Measurements from ENCODE around the gene DHRS9.

DHRS9 gene

DNA sequence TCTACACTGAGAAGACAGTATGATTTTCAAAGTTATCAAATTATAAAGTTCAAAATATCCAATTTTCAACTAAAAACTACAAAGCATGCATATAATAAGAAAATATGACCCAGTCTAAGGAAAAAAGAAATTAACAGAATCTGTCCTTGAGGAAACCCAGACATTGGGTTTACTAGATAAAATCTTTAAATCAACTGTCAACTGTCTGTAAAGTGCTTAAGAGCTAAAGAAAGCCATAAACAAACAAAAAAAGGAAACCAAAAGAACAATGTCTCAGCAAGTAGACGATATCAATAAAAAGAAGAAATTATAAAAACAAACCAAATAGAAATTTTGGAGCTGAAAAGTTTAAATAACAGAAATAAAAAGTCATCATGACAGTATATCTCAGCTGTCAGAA, 27.8 kb upstream of the DHRS9 start:
- H3K27me3 ChIP-seq, result no peaks in the 10 kb centered on the region
- TF ChIP-seq, protein P1, sequence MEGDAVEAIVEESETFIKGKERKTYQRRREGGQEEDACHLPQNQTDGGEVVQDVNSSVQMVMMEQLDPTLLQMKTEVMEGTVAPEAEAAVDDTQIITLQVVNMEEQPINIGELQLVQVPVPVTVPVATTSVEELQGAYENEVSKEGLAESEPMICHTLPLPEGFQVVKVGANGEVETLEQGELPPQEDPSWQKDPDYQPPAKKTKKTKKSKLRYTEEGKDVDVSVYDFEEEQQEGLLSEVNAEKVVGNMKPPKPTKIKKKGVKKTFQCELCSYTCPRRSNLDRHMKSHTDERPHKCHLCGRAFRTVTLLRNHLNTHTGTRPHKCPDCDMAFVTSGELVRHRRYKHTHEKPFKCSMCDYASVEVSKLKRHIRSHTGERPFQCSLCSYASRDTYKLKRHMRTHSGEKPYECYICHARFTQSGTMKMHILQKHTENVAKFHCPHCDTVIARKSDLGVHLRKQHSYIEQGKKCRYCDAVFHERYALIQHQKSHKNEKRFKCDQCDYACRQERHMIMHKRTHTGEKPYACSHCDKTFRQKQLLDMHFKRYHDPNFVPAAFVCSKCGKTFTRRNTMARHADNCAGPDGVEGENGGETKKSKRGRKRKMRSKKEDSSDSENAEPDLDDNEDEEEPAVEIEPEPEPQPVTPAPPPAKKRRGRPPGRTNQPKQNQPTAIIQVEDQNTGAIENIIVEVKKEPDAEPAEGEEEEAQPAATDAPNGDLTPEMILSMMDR (IDR thresholded peaks at IDR 0.05; ENCODE audit: low read depth, low read length), result no peak
- no peaks in the 10 kb centered on the region for H3K36me3 ChIP-seq
- H3K4me3 ChIP-seq (ENCODE audit: low read depth, low read length), result no peak overlapping the region
- H3K4me1 ChIP-seq, result no peaks in the 10 kb centered on the region
- no peak for DNase-seq
- H3K9me3 ChIP-seq, result no peaks in the 10 kb centered on the region

GRCh38 chr2:169042856-169043255, 26.5 kb upstream of the DHRS9 start:
- Histone ChIP-seq H3K4me1 (no peaks in the 10 kb centered on the region), H3K27me3 (no peaks in the 10 kb centered on the region)
- TF ChIP-seq, protein P1 (IDR thresholded peaks at IDR 0.05; ENCODE audit: low read depth, low read length), result no peak

DNA sequence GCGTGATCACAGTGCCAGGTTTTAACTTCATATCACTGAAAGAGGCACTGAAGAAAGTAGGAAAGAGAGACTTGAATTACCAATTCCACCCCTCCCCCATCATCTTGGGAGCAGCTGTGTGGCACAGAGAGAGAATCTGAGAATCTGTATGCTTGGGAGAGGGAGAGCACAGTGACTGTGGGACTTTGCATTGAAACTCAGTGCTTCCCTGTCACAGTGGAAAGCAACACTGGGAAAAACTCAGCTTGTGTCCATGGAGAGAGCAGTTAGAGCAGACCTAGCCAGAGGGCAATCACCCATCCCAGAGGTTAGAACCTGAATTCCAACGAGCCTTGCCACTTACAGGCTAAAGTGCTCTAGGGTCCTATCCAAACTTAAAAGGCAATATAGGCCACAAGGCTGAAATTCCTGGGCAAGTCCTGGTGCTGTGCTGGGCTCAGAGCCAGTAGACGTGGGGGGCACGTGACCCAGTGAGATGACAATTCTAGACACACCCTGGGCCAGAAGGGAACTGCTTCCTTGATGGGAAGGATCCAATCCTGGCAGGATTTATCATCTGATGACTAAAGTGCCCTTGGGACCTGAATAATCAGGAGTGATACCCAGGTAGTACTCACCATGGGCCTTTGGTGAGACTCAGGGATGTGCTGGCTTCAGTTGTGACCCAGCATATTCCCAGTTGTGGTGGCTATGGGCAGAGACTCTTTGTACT, 22.8 kb upstream of the DHRS9 start:
- DNase-seq, result no peak
- Histone ChIP-seq H3K4me1 (no peaks in the 10 kb centered on the region), H3K36me3 (no peaks in the 10 kb centered on the region), H3K9me3 (no peaks in the 10 kb centered on the region), H3K4me3 (ENCODE audit: low read depth, low read length) (no peak overlapping the region), H3K27me3 (no peaks in the 10 kb centered on the region)
- TF ChIP-seq, protein P1 (IDR thresholded peaks at IDR 0.05; ENCODE audit: low read depth, low read length), result no peak

More at GRCh38 chr2:169042856-169043255, 26.5 kb upstream of the DHRS9 start:
- no peak for DNase-seq
- no peak overlapping the region for H3K4me3 ChIP-seq (ENCODE audit: low read depth, low read length)
- no peaks in the 10 kb centered on the region for H3K36me3 ChIP-seq
- no peaks in the 10 kb centered on the region for H3K9me3 ChIP-seq

DNA sequence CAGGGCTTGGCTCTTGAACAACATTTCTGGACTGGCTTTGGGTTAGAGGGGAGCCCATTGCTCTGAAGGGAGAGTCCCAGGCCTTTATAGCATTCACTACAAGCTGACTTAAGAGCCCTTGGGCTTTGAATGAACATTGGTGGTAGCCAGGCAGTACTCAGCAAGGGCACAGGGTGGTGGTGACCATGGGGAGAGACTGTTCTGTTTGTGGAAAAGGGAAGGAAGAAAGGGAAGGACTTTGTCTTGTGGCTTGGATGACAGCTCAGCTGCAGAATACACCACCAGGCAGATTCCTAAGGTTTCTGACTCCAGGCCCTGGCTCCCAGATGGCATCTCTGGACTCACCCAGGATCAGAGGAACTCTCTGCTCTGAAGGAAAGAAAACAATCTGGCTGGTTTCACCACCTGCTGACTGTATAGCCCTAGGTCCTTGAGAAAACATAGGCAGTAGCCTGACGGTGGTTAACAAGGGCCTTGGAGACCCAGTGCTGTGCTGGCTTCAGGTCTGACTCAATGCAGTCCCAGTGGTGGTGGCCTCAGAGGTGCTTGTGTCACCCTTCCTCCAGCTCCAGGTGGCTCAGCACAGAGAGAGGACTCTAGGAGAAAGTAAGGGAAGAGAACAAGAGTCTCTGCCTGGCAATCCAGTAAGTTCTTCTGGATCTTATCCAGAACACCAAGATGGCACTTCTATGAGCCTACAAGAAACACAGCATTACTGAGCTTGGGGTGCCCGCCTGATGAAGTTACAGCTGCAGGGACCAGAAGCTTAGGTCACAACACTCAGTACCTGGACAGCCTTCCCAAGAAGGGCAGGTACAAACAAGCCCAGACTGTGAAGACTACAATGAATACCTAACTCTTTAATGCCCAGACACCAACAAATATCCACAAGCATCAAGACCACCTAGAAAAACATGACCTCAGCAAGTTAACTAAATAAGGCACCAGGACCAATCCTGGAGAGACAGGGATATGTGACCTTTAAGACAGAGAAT, 21.8 kb upstream of the DHRS9 start:
- Histone ChIP-seq H3K9me3 (no peaks in the 10 kb centered on the region), H3K36me3 (no peaks in the 10 kb centered on the region), H3K4me1 (no peaks in the 10 kb centered on the region), H3K4me3 (ENCODE audit: low read depth, low read length) (no peak overlapping the region), H3K27me3 (no peaks in the 10 kb centered on the region)
- TF ChIP-seq, protein P1 (IDR thresholded peaks at IDR 0.05; ENCODE audit: low read depth, low read length), result no peak
- DNase-seq, result no peak

DNA sequence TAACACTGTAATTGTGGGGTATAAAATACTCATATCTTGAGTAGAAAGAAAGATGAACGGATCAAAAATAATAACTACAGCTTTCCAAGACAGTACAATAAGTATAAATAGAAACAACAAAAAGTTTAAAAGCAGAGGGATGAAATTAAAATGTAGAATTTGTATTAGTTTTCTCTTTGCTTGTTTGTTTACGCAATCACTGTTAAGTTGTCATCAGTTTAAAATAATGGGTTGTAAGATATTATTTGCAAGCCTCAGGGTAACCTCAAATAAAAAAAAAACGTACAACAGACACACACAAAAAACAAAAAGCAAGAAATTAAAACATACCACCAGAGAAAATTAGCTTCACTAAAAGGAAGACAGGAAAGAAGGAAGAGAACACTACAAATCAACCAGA, 20.2 kb upstream of the DHRS9 start:
- TF ChIP-seq, protein P1 (IDR thresholded peaks at IDR 0.05; ENCODE audit: low read depth, low read length), result no peak
- Histone ChIP-seq H3K4me1 (no peaks in the 10 kb centered on the region), H3K4me3 (ENCODE audit: low read depth, low read length) (no peak overlapping the region)

More for the DNA sequence above, 20.2 kb upstream of the DHRS9 start:
- Histone ChIP-seq H3K36me3 (no peaks in the 10 kb centered on the region), H3K9me3 (no peaks in the 10 kb centered on the region), H3K27me3 (no peaks in the 10 kb centered on the region)
- no peak for DNase-seq
